ENCODE data around the gene GRIA4. TPM values are rescaled to one million over a fixed set of nuclear protein-coding genes. Genes with fewer than 3 reads are reported as not detected.

GRIA4 gene
- total RNA-seq, 1 experiment from 2014 or later: not detected

DNA sequence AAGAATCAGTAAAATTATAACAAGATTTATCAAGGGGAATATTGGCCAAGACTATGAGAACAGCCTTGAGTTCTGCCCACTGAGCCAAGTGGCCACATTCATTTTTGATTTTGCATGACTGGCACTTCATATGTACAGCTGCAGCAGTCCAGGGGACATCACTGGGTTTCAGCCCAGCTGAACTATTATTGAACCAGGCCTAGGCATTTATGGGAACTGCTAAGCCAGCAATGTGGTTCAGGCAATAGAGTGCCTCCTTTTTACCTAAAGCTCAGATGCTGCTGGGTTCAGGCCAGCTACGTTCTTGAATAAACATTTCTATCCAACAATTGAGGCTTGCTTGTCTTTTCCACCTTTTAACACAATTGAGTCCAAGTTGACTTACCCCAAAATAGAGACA, 215.3 kb downstream of the GRIA4 start:
- ChIA-PET POLR2A (no interaction called here), CTCF (no interaction called here)
- no peaks in the 10 kb centered on the region for H3K4me1 Mint-ChIP-seq (ENCODE audit: insufficient read depth, unreplicated experiment)
- H3K27me3 Mint-ChIP-seq (ENCODE audit: insufficient read depth, unreplicated experiment): no peaks in the 10 kb centered on the region
- no peak overlapping the region for H3K4me3 Mint-ChIP-seq (ENCODE audit: unreplicated experiment)
- no TSS peak for BruUV-seq (replicated peaks)
- no peaks in the 10 kb centered on the region for H3K9me3 Mint-ChIP-seq (ENCODE audit: unreplicated experiment)
- no peak for DNase-seq (ENCODE audit: unreplicated experiment)
- no peak for TF ChIP-seq CTCF (IDR thresholded peaks at IDR 0.05; ENCODE audit: unreplicated experiment)
- H3K36me3 Mint-ChIP-seq (ENCODE audit: insufficient read depth, unreplicated experiment): no peaks in the 10 kb centered on the region
- intact Hi-C loops (cut with micrococcal nuclease): no loop called here
- no peak overlapping the region for H3K27ac Mint-ChIP-seq (ENCODE audit: low read depth, unreplicated experiment)

- Mint-ChIP-seq H3K9me3 (ENCODE audit: unreplicated experiment) (no peaks in the 10 kb centered on the region), H3K36me3 (ENCODE audit: insufficient read depth, unreplicated experiment) (no peaks in the 10 kb centered on the region), H3K27me3 (ENCODE audit: insufficient read depth, unreplicated experiment) (no peaks in the 10 kb centered on the region), H3K27ac (ENCODE audit: low read depth, unreplicated experiment) (no peak overlapping the region), H3K4me1 (ENCODE audit: insufficient read depth, unreplicated experiment) (no peaks in the 10 kb centered on the region), H3K4me3 (ENCODE audit: unreplicated experiment) (no peak overlapping the region)
- TF ChIP-seq CTCF (IDR thresholded peaks at IDR 0.05; ENCODE audit: unreplicated experiment): no peak
- POLR2A ChIA-PET: no interaction called here
- intact Hi-C loops (cut with micrococcal nuclease): no loop called here
- no TSS peak for BruUV-seq (replicated peaks)
- CTCF ChIA-PET: interaction anchor here (0.6 to 0.7 kb wide), 2 partner anchors 568 to 858 kb away, joined by 3 to 4 read pairs; no protein-coding TSS in a partner anchor
- DNase-seq (ENCODE audit: unreplicated experiment): no peak
These were observed 218.0 kb downstream of the GRIA4 start for GRCh38 chr11:105827906-105828305.

DNA sequence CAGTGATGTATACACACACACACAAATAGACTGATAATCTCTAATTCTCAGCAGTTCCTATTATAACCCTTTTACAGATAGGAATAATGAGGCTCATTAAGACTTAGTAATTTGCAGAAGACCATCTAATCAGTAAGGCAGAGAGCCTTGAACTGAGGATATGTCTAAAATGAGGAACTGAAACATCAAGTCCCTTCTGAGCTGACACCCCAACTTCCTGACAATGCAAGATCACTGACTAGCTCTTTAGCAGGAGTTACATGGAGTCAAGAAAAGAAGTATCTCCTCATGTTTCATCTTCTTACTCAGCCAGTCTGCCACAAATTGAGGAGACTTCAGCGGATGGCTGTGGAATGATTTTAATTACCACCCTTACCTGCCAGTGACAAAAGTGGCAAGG, 219.2 kb downstream of the GRIA4 start:
- Mint-ChIP-seq H3K4me3 (ENCODE audit: unreplicated experiment) (no peak overlapping the region), H3K4me1 (ENCODE audit: insufficient read depth, unreplicated experiment) (no peaks in the 10 kb centered on the region), H3K9me3 (ENCODE audit: unreplicated experiment) (no peaks in the 10 kb centered on the region), H3K36me3 (ENCODE audit: insufficient read depth, unreplicated experiment) (no peaks in the 10 kb centered on the region), H3K27me3 (ENCODE audit: insufficient read depth, unreplicated experiment) (no peaks in the 10 kb centered on the region), H3K27ac (ENCODE audit: low read depth, unreplicated experiment) (no peak overlapping the region)
- POLR2A ChIA-PET: interaction anchor here (1.0 kb wide), 1 partner anchor 10 kb away, joined by 5 read pairs; no protein-coding TSS in a partner anchor
- no peak for DNase-seq (ENCODE audit: unreplicated experiment)
- TF ChIP-seq CTCF (IDR thresholded peaks at IDR 0.05; ENCODE audit: unreplicated experiment): no peak
- no TSS peak for BruUV-seq (replicated peaks)
- CTCF ChIA-PET: interaction anchor here (0.5 to 0.8 kb wide), 2 partner anchors 10 to 134 kb away, joined by 3 read pairs; no protein-coding TSS in a partner anchor
- intact Hi-C loops (cut with micrococcal nuclease): no loop called here

DNA sequence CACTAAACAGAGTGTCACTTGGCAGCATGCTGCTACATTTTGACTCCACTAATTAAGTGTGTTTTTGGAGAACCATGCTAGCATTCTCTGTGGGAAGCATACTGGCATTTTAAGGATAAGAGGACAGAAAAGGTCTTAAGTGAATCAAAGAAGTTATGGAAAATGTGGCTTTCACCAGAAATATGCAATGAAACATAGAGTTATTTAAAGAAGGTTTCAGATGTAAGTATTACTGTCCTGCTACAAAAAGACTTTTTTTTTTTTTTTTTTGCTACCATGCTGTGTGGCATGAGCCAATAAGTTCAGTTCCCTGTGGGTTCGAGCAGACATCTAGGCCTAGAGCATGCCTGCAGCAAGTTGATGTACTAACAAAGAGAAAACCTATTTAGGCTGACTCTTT, 224.6 kb downstream of the GRIA4 start:
- Mint-ChIP-seq H3K36me3 (ENCODE audit: insufficient read depth, unreplicated experiment) (no peaks in the 10 kb centered on the region), H3K4me3 (ENCODE audit: unreplicated experiment) (no peak overlapping the region), H3K27me3 (ENCODE audit: insufficient read depth, unreplicated experiment) (no peaks in the 10 kb centered on the region), H3K27ac (ENCODE audit: low read depth, unreplicated experiment) (no peak overlapping the region), H3K4me1 (ENCODE audit: insufficient read depth, unreplicated experiment) (peaks cover 7% of the 10 kb centered on the region), H3K9me3 (ENCODE audit: unreplicated experiment) (no peaks in the 10 kb centered on the region)
- ChIA-PET POLR2A (no interaction called here), CTCF (interaction anchor here (0.6 kb wide), 1 partner anchor 1072 kb away, joined by 3 read pairs; no protein-coding TSS in a partner anchor)
- intact Hi-C loops (cut with micrococcal nuclease): no loop called here
- no peak for DNase-seq (ENCODE audit: unreplicated experiment)
- no peak for TF ChIP-seq CTCF (IDR thresholded peaks at IDR 0.05; ENCODE audit: unreplicated experiment)
- BruUV-seq (replicated peaks): no TSS peak
